Measurements from ENCODE around the gene FAM168A.
"Not testable (repeated sequence)": the region's sequence is repeated elsewhere in the genome, so short reads cannot be mapped to it uniquely, and the experiment has no call there.

The FAM168A gene

GRCh38 chr11:73470036-73470612, 127.8 kb downstream of the FAM168A start:
- DNase-seq (ENCODE audit: low read depth in 2 of 3, low spot score in 1 of 3), result not testable (repeated sequence)

GRCh38 chr11:73469401-73469800, 128.5 kb downstream of the FAM168A start:
- no peak for DNase-seq (ENCODE audit: low read depth in 2 of 3, low spot score in 1 of 3)

DNA sequence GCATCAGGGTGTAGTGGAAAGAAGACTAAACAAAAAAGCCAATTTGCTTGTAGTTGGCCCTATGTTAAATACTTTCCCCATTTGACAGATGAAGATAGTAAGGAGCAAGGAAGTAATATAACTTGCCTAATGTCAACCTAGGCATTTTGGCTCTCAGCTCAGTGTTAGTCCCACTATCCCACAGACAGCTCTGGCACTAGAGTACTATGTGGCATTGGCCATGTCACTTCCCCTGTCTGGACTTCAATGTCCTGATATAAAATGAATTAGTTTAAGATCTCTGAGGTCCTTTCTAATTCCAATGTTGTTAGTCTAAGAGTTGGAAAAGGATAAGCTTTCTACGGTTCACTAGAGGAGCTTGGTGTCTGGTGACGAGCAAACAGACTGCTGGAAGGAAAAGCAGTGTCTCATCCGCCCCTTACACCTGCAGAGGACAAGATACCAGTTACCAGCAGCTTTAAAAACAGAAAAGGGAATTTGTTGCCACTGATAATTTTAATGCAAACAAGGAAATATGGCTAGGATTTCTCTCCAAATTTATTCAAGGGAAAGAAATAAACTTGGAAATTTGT, 129.2 kb downstream of the FAM168A start:
- no peak for DNase-seq (ENCODE audit: low read depth in 2 of 3, low spot score in 1 of 3)

DNA sequence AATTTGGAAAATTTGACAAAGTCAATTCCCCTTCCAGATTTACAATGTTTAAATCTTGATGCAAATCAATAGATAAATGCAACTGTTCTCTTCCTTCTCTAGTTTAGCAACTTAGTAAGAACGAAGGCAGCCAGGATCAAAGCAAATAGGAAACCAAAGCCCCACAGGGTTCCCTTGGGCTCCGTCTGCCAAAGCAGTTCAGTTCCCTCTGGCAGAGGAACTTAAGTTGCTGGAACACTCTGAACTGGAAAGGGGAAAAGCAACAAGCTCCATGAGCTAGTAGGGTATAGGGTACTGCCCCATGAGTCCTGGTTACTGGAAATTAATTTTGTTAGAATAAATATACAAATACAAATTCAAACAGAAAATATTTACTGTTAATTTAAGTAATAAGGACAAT, 130.4 kb downstream of the FAM168A start:
- DNase-seq (ENCODE audit: low read depth in 2 of 3, low spot score in 1 of 3), result no peak

DNA sequence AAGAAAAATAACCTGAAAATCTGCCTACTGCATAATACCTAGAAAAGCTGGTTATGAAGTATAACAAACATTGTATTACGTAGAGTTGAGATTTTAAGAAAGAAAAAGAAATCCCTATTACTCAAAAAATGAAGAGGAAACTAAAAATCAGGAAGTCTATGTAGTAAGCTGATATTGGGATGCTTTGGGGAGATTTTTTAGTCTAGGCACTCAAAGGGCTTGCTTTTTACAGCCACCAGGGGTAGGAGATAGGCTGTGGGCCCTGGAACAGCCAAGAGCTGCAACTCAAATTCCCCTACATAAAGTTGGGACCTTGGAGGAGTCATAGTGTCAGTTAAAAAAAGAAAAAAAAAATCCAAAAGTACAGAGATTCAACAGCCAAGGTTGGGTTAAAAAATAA, 131.3 kb downstream of the FAM168A start:
- no peak for DNase-seq (ENCODE audit: low read depth in 2 of 3, low spot score in 1 of 3)

DNA sequence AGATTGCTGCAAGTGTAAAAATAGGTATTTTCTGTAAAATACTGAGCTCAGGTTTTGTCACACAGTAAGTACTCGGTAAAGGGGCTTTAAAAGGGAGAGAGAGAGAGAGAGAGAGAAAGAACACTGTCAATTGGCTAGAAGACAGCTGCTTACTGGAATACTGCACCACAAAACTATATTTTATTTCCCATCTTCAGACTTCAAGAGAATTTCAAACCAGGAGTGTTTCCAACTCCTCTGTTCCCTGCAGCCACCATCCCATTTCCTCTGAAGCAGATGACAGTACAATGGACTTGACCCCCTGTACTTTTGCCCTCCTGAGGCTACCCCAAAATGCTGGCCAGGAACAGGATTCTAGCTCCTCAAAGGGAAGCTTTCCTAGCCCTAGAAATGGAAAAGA, 132.0 kb downstream of the FAM168A start:
- no peak for DNase-seq (ENCODE audit: low read depth in 2 of 3, low spot score in 1 of 3)

DNA sequence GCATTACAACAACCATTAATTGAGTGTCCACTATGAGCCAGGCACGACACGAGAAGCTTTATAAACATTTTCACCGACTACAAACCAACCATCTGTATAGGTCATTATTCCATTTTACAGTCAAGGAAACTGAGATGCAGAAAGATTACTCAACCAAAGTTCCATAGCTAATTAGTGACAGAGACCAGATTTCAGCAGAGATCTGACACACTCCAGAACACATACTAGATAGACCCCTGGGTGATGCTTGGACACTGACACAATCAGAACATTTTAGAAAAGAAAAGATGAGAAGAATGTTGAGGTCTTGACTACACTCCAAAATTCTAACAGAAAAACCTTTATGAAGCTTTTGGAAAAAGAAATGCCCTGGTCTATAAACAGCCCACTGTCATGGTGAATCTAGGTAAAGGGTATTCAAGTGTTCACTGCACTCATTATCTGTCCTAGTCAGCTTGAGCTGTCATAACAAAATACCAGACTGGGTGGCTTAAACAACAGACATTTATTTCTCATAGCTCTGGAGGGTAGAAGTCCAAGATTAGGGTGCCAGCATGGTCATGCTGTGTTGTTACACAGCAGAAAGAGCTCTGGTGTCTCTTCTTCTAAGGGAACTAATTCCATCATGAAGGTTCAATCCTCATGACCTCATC, 132.8 kb downstream of the FAM168A start:
- DNase-seq (ENCODE audit: low read depth in 2 of 3, low spot score in 1 of 3), result no peak

GRCh38 chr11:73464347-73464746, 133.6 kb downstream of the FAM168A start:
- DNase-seq (ENCODE audit: low read depth in 2 of 3, low spot score in 1 of 3), result no peak

GRCh38 chr11:73463359-73463758, 134.6 kb downstream of the FAM168A start:
- no peak for DNase-seq (ENCODE audit: low read depth in 2 of 3, low spot score in 1 of 3)

GRCh38 chr11:73461964-73462363, 135.9 kb downstream of the FAM168A start:
- no peak for DNase-seq (ENCODE audit: low read depth in 2 of 3, low spot score in 1 of 3)

DNA sequence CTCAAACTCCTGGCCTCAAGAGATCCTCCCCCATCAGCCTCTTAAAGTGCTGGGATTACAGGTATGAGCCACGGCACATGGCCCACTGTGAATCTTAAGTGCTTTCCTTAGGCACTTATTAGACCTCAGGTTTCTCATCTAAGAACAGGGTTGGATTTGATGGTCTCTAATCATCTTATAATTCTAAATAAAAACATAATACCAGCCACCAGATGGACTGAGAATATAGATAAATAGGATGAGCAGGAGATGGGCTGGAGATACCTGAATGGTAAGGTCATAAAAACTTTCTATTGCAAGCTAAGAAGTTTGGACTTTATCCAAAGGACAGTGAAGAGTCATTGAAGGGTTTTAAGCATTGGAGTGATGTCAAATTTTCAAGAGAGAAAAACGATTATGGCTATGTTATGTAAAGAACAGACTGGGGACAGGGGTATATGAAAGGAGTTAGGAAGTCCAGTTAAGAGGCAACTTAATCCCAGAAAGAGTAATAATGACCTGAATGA, 136.5 kb downstream of the FAM168A start:
- DNase-seq (ENCODE audit: low read depth in 2 of 3, low spot score in 1 of 3), result no peak

GRCh38 chr11:73458201-73458600, 139.7 kb downstream of the FAM168A start:
- DNase-seq (ENCODE audit: low read depth in 2 of 3, low spot score in 1 of 3), result no peak

- no peak for DNase-seq (ENCODE audit: low read depth in 2 of 3, low spot score in 1 of 3)
These were observed 142.9 kb downstream of the FAM168A start for GRCh38 chr11:73454987-73455386.

- DNase-seq (ENCODE audit: low read depth in 2 of 3, low spot score in 1 of 3), result no peak
These were observed 144.3 kb downstream of the FAM168A start for GRCh38 chr11:73453562-73453961.

DNA sequence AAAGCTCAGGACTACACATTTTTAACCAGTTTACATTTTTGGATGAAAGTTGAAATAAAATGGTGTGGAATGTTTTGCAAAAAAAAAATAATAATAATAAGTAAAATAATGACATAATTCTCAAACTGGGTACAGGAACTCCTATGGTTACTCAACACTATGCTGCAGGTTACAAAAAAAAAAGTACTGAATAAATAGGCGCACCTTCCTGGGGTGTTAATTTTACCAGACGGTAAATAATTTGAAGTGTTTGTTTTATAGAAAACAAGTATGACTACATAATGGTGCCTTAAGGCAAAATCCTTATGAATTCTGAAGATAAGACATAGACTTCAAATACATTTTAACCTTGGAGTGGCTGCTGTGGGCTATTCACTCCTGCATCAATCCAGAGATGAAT, 145.2 kb downstream of the FAM168A start:
- no peak for DNase-seq (ENCODE audit: low read depth in 2 of 3, low spot score in 1 of 3)

- no peak for DNase-seq (ENCODE audit: low read depth in 2 of 3, low spot score in 1 of 3)
These were observed 146.0 kb downstream of the FAM168A start for GRCh38 chr11:73451896-73452295.

DNA sequence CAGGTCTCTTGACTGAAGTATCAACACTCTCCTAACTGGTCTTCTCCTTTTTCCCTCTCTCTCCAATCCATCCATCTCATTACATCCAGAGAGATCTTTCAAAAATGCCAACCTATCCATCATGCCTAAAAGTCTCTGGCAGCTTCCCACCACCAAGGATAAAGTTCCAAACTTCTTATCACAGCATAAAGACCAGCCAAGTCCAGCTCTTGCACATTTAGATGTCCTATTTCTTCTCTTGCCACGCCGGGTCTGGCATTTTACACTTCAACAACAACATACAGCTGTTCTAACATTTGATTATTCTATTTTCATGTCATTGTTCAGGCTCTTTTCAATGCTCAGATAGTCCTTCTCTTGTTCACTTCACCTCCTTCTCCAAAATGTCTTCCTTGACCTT, 151.1 kb downstream of the FAM168A start:
- DNase-seq (ENCODE audit: low read depth in 2 of 3, low spot score in 1 of 3), result no peak

GRCh38 chr11:73445980-73446379, 151.9 kb downstream of the FAM168A start:
- no peak for DNase-seq (ENCODE audit: low read depth in 2 of 3, low spot score in 1 of 3)

DNA sequence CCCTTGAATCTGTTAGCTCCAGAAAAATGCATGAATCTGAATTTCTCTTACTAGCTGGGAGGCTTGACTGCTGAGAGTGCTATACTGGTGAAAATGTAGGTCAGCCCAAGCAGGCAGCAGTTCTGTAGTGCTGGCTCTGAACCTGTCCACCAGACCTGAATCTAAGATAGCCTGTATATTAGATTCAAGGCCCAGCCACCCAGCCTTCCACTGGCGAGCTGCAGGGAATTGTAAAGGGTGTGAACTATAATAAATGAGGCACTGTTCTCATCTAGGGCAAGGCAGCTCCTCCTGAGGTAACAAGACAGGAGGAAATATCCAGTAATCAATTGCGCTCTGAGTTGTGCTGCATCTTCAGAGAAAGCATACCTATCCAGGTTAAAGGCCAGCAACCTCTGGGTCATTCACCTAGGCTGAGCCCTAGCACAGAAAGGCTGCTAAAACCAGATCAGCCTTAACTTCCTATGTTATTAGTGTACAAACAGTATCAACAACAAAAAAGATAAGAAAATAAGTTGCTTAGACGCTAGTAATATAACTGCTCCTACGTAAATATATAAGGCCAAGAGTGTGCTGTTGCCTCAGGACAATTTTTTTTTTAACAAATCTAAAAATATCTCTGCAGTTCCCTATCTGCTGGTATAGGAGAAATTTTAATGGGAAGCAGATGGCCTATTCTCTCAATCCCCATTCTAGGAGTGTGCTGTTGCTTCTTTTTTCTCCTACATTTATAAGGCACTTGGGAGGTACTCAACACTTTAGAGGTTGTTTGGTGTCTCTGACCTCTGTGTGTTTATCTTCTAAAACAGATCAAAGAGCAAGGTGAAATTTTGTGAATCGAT, 158.7 kb downstream of the FAM168A start:
- no peak for DNase-seq (ENCODE audit: low read depth in 2 of 3, low spot score in 1 of 3)

DNA sequence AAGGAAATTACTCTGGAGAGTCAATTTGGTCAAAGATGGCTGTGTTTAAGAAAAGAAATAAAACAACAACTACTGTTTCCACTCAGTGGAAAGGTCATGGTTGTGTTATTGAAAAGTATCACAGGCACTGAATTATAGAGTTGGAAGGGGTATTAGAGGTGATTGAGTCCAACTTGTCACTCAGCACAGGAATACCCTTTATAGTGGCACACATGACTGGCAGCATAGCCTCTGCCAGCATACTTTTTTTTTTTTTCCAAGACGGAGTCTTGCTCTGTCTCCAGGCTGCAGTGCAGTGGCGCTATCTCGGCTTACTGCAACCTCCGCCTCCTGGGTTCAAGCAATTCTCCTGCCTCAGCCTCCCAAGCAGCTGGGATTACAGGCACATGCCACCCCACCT, 161.1 kb downstream of the FAM168A start:
- not testable (repeated sequence) for DNase-seq (ENCODE audit: low read depth in 2 of 3, low spot score in 1 of 3)

GRCh38 chr11:73431396-73431795, 166.5 kb downstream of the FAM168A start:
- DNase-seq (ENCODE audit: low read depth in 2 of 3, low spot score in 1 of 3), result no peak

GRCh38 chr11:73430326-73430725, 167.6 kb downstream of the FAM168A start:
- DNase-seq (ENCODE audit: low read depth in 2 of 3, low spot score in 1 of 3), result no peak
